ENCODE results near the gene DGKB. TPM values are rescaled to one million over a fixed set of nuclear protein-coding genes. Genes with fewer than 3 reads are reported as not detected.

Gene DGKB
- total RNA-seq, 4 donors from 2014 or later = 4.4 to 33.1 (median 9.3) TPM

DNA sequence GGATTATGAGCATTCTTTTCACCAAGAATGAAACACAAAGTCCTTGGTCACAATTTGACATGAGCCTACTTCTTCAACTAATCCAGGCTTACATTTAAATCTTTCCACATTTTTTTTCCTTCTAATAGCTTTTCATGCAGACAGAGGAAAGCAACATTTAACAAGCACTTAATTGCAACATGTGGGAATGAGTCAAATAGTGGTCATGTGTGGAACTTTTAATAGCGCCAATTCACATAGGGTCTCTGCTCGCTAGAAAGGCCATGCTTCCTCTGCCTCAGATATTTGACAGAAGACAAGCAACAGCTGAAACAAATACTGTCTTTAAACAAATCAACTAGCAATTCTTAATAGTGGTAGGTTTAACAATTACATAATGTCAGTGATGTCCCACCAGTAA lies 627.2 kb downstream of the DGKB start:
- Histone ChIP-seq H3K4me3 (no peak overlapping the region), H3K27ac (no peak overlapping the region), H3K27me3 (no peaks in the 10 kb centered on the region), H3K36me3 (no peaks in the 10 kb centered on the region), H3K4me1 (no peaks in the 10 kb centered on the region), H3K9me3 (no peaks in the 10 kb centered on the region)
- intact Hi-C loops (cut with DNase I; ENCODE audit: low total_unique reads) = no loop called here
- no peak for DNase-seq
- no peak for TF ChIP-seq POLR2A (IDR thresholded peaks at IDR 0.05)
- TF ChIP-seq, protein P1, sequence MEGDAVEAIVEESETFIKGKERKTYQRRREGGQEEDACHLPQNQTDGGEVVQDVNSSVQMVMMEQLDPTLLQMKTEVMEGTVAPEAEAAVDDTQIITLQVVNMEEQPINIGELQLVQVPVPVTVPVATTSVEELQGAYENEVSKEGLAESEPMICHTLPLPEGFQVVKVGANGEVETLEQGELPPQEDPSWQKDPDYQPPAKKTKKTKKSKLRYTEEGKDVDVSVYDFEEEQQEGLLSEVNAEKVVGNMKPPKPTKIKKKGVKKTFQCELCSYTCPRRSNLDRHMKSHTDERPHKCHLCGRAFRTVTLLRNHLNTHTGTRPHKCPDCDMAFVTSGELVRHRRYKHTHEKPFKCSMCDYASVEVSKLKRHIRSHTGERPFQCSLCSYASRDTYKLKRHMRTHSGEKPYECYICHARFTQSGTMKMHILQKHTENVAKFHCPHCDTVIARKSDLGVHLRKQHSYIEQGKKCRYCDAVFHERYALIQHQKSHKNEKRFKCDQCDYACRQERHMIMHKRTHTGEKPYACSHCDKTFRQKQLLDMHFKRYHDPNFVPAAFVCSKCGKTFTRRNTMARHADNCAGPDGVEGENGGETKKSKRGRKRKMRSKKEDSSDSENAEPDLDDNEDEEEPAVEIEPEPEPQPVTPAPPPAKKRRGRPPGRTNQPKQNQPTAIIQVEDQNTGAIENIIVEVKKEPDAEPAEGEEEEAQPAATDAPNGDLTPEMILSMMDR (IDR thresholded peaks at IDR 0.05) = no peak

DNA sequence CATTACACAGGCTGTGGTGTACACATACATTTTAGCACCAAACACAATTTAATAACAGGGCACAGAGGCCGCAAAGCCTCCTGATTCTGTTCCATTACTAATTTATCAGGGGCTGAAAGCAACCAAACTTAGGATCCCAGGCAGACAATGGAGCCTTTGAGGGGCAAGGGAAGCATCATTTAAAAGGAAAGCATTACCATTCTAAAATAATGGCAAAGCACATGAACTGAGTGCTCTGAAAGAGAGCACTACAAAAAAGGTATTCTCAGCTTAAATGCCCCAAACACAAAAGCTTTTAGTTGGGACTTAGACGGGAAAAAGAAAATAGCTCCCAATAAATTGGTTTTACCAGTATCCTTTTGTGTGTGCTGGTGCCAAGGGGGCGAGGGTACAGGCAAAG lies 631.1 kb downstream of the DGKB start:
- Histone ChIP-seq H3K9me3 (no peaks in the 10 kb centered on the region), H3K4me1 (no peaks in the 10 kb centered on the region), H3K27ac (no peak overlapping the region), H3K4me3 (no peak overlapping the region), H3K27me3 (no peaks in the 10 kb centered on the region), H3K36me3 (no peaks in the 10 kb centered on the region)
- intact Hi-C loops (cut with DNase I; ENCODE audit: low total_unique reads) = no loop called here
- DNase-seq = no peak
- TF ChIP-seq POLR2A (IDR thresholded peaks at IDR 0.05) = no peak
- TF ChIP-seq, protein P1 (IDR thresholded peaks at IDR 0.05) = no peak

DNA sequence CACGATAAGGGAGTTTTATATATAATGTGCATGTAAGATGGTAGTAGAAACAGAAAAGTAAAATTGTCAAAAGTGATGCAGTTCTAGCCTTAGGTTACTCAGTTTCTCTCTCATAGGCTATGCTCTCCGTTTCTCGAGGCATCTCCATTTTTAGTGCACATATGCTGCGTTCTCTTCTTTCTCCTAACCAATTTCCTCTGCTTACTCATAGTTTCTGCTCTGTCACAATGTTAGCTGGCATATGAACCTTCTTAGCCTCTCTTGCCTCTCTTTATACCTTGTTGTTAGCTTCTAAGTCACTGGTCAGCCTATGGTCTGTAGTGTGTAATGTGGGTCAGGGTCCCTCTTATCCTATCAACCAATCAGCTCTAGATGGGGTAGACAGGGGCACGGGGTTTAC lies 632.5 kb downstream of the DGKB start:
- Histone ChIP-seq H3K4me1 (no peaks in the 10 kb centered on the region), H3K27ac (no peak overlapping the region), H3K9me3 (no peaks in the 10 kb centered on the region), H3K4me3 (no peak overlapping the region), H3K27me3 (no peaks in the 10 kb centered on the region), H3K36me3 (no peaks in the 10 kb centered on the region)
- DNase-seq = no peak
- intact Hi-C loops (cut with DNase I; ENCODE audit: low total_unique reads) = no loop called here
- TF ChIP-seq, protein P1 (IDR thresholded peaks at IDR 0.05) = no peak
- TF ChIP-seq POLR2A (IDR thresholded peaks at IDR 0.05) = no peak

DNA sequence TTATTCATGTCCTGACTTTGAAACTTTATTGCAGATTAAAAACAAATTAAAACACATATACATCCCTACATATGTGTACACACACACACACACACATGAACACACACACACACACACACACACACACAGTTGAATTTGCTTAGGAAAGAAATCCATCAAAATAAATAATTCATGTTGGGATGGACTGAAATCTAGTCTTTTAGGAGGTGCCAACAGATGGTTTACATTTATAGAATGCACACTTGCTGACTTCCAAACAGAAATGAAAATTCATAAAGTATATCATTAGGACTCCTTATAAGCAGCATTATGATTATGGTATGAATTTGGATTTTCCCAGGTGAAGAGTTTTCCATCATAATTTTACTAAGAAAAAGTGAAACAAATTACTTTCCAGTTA lies 642.5 kb downstream of the DGKB start:
- no peak for TF ChIP-seq POLR2A (IDR thresholded peaks at IDR 0.05)
- TF ChIP-seq, protein P1 (IDR thresholded peaks at IDR 0.05) = no peak
- DNase-seq = no peak
- intact Hi-C loops (cut with DNase I; ENCODE audit: low total_unique reads) = no loop called here
- Histone ChIP-seq H3K27me3 (no peaks in the 10 kb centered on the region), H3K27ac (no peak overlapping the region), H3K4me1 (no peaks in the 10 kb centered on the region), H3K36me3 (no peaks in the 10 kb centered on the region), H3K9me3 (no peaks in the 10 kb centered on the region), H3K4me3 (no peak overlapping the region)

DNA sequence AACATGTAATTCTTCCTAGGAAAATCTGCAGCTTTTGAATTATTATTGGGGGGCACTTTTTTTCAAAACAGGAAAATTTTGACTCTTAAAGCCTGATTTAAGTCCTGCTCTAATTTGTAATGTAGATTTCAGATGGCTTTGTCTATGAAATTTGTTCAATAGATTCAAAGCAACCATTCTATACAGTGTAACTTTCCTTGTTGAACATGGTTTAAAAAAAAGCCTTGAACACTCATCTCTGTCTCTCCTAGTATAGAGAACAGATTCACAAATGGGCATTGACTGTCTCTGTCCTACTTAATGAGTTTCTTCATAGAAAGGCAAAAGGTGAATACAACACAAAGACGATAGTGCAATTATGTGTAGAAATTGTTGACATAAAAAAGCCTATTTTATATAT lies 643.7 kb downstream of the DGKB start:
- Histone ChIP-seq H3K4me3 (no peak overlapping the region), H3K27me3 (no peaks in the 10 kb centered on the region), H3K9me3 (no peaks in the 10 kb centered on the region), H3K36me3 (no peaks in the 10 kb centered on the region), H3K27ac (no peak overlapping the region), H3K4me1 (no peaks in the 10 kb centered on the region)
- intact Hi-C loops (cut with DNase I; ENCODE audit: low total_unique reads) = no loop called here
- no peak for TF ChIP-seq POLR2A (IDR thresholded peaks at IDR 0.05)
- TF ChIP-seq, protein P1 (IDR thresholded peaks at IDR 0.05) = no peak
- DNase-seq = no peak
